ENCODE results near the gene THOP1. TPM values are rescaled to one million over a fixed set of nuclear protein-coding genes. Genes with fewer than 3 reads are reported as not detected.

THOP1 gene
- total RNA-seq = 100 to 1,000 TPM; 106 to 121 TPM

- Mint-ChIP-seq H3K36me3 (ENCODE audit: low read depth) (peaks cover 19% of the 10 kb centered on the region), H3K9me3 (ENCODE audit: insufficient read depth) (no peaks in the 10 kb centered on the region), H3K27me3 (ENCODE audit: low read depth) (no peaks in the 10 kb centered on the region), H3K4me1 (ENCODE audit: low read depth) (peaks cover 61% of the 10 kb centered on the region), H3K27ac (peak within 1 kb of the TSS; percentile 81), H3K4me3 (peak within 1 kb of the TSS; percentile 90)
- ChIA-PET CTCF (interaction anchor here (0.9 kb wide), 1 partner anchor 250 kb away, joined by 3 read pairs; no protein-coding TSS in a partner anchor), POLR2A (interaction anchor here (0.6 kb wide), 1 partner anchor 1256 kb away, joined by 3 read pairs; no protein-coding TSS in a partner anchor)
- DNase-seq (peak; percentile 99), ATAC-seq (peak; percentile 91)
Measured at GRCh38 chr19:2785244-2785997, at the start of gene THOP1. TSS of gene THOP1 (plus strand) at chr19:2785503. CDS start at chr19:2785663, 160 bp downstream.

GRCh38 chr19:2736550-2737190 is 48.6 kb upstream of the THOP1 start:
- Mint-ChIP-seq H3K27ac (no peak overlapping the region), H3K4me3 (no peak overlapping the region), H3K9me3 (ENCODE audit: insufficient read depth) (no peaks in the 10 kb centered on the region), H3K36me3 (ENCODE audit: low read depth) (peaks cover 36% of the 10 kb centered on the region), H3K4me1 (ENCODE audit: low read depth) (peaks cover 19% of the 10 kb centered on the region), H3K27me3 (ENCODE audit: low read depth) (no peaks in the 10 kb centered on the region)
- no peak for ATAC-seq
- DNase-seq = no peak
- ChIA-PET POLR2A (interaction anchor here (0.9 kb wide), 1 partner anchor 37 kb away, joined by 3 read pairs; no protein-coding TSS in a partner anchor), CTCF (no interaction called here)

- Mint-ChIP-seq H3K4me1 (ENCODE audit: low read depth) (peaks cover 17% of the 10 kb centered on the region), H3K4me3 (peak within 1 kb of the TSS; percentile 90), H3K27me3 (ENCODE audit: low read depth) (peaks cover 6% of the 10 kb centered on the region), H3K27ac (peak within 1 kb of the TSS; percentile 78), H3K36me3 (ENCODE audit: low read depth) (peaks cover 28% of the 10 kb centered on the region), H3K9me3 (ENCODE audit: insufficient read depth) (no peaks in the 10 kb centered on the region)
- ChIA-PET CTCF (interaction anchor here (1.2 to 2.6 kb wide), 3 partner anchors 10 to 211 kb away, joined by 5 to 10 read pairs (median 5); no protein-coding TSS in a partner anchor), POLR2A (interaction anchor here (1.5 kb wide), 1 partner anchor 10 kb away, joined by 3 read pairs; no protein-coding TSS in a partner anchor)
- ATAC-seq (peak; percentile 100), DNase-seq (peak; percentile 99)
Measured at GRCh38 chr19:2739602-2740313, 45.5 kb upstream of the THOP1 start, which contains the start of gene SLC39A3. TSS of gene SLC39A3 (minus strand) at chr19:2740017. CDS start at chr19:2737257, 2,760 bp downstream.

GRCh38 chr19:2740314-2740656 is 45.0 kb upstream of the THOP1 start:
- ChIA-PET POLR2A (interaction anchor here (1.5 kb wide), 1 partner anchor 10 kb away, joined by 3 read pairs; no protein-coding TSS in a partner anchor), CTCF (interaction anchor here (1.9 to 2.6 kb wide), 2 partner anchors 9 to 211 kb away, joined by 5 to 10 read pairs; no protein-coding TSS in a partner anchor)
- H3K36me3 Mint-ChIP-seq (ENCODE audit: low read depth) = peaks cover 26% of the 10 kb centered on the region
- no peaks in the 10 kb centered on the region for H3K9me3 Mint-ChIP-seq (ENCODE audit: insufficient read depth)
- ATAC-seq = no peak
- peaks cover 17% of the 10 kb centered on the region for H3K4me1 Mint-ChIP-seq (ENCODE audit: low read depth)
- DNase-seq = no peak
- H3K27ac Mint-ChIP-seq = no peak overlapping the region
- H3K4me3 Mint-ChIP-seq = peak overlapping the region; percentile 90
- peaks cover 6% of the 10 kb centered on the region for H3K27me3 Mint-ChIP-seq (ENCODE audit: low read depth)

GRCh38 chr19:2743099-2743498 is 42.2 kb upstream of the THOP1 start:
- H3K4me1 Mint-ChIP-seq (ENCODE audit: low read depth) = peaks cover 16% of the 10 kb centered on the region
- H3K4me3 Mint-ChIP-seq = no peak overlapping the region
- no peak overlapping the region for H3K27ac Mint-ChIP-seq
- H3K9me3 Mint-ChIP-seq (ENCODE audit: insufficient read depth) = no peaks in the 10 kb centered on the region
- peaks cover 10% of the 10 kb centered on the region for H3K27me3 Mint-ChIP-seq (ENCODE audit: low read depth)
- ChIA-PET CTCF (no interaction called here), POLR2A (no interaction called here)
- no peak for DNase-seq
- ATAC-seq = no peak
- H3K36me3 Mint-ChIP-seq (ENCODE audit: low read depth) = peaks cover 7% of the 10 kb centered on the region

- peaks cover 3% of the 10 kb centered on the region for H3K36me3 Mint-ChIP-seq (ENCODE audit: low read depth)
- peaks cover 7% of the 10 kb centered on the region for H3K4me1 Mint-ChIP-seq (ENCODE audit: low read depth)
- ChIA-PET POLR2A (interaction anchor here (0.7 kb wide), 1 partner anchor 107 kb away, joined by 4 read pairs; no protein-coding TSS in a partner anchor), CTCF (interaction anchor here (3.1 kb wide), 1 partner anchor 96 kb away, joined by 12 read pairs; no protein-coding TSS in a partner anchor)
- DNase-seq (no peak), ATAC-seq (no peak)
- H3K4me3 Mint-ChIP-seq = no peak overlapping the region
- H3K27me3 Mint-ChIP-seq (ENCODE audit: low read depth) = peaks cover 10% of the 10 kb centered on the region
- no peaks in the 10 kb centered on the region for H3K9me3 Mint-ChIP-seq (ENCODE audit: insufficient read depth)
- no peak overlapping the region for H3K27ac Mint-ChIP-seq
Measured at GRCh38 chr19:2744113-2744512, 41.2 kb upstream of the THOP1 start.

GRCh38 chr19:2747349-2747748 is 38.0 kb upstream of the THOP1 start:
- POLR2A ChIA-PET = no interaction called here

GRCh38 chr19:2750808-2751437 is 34.4 kb upstream of the THOP1 start:
- H3K36me3 Mint-ChIP-seq (ENCODE audit: low read depth) = peaks cover 12% of the 10 kb centered on the region
- DNase-seq (no peak), ATAC-seq (no peak)
- CTCF ChIA-PET = interaction anchor here (0.9 to 4.0 kb wide), 4 partner anchors 11 to 103 kb away, joined by 3 to 43 read pairs (median 12); partner anchors contain the start of gene SLC39A3
- H3K27me3 Mint-ChIP-seq (ENCODE audit: low read depth) = no peaks in the 10 kb centered on the region
- H3K4me1 Mint-ChIP-seq (ENCODE audit: low read depth) = no peaks in the 10 kb centered on the region
- no peak overlapping the region for H3K4me3 Mint-ChIP-seq
- H3K9me3 Mint-ChIP-seq (ENCODE audit: insufficient read depth) = no peaks in the 10 kb centered on the region
- POLR2A ChIA-PET = interaction anchor here (0.6 kb wide), 1 partner anchor 102 kb away, joined by 3 read pairs; no protein-coding TSS in a partner anchor
- no peak overlapping the region for H3K27ac Mint-ChIP-seq

More at GRCh38 chr19:2747349-2747748, 38.0 kb upstream of the THOP1 start:
- Mint-ChIP-seq H3K4me1 (ENCODE audit: low read depth) (no peaks in the 10 kb centered on the region), H3K4me3 (no peak overlapping the region), H3K36me3 (ENCODE audit: low read depth) (no peaks in the 10 kb centered on the region), H3K27me3 (ENCODE audit: low read depth) (peaks cover 9% of the 10 kb centered on the region), H3K27ac (no peak overlapping the region), H3K9me3 (ENCODE audit: insufficient read depth) (no peaks in the 10 kb centered on the region)
- no peak for ATAC-seq
- CTCF ChIA-PET = interaction anchor here (3.1 to 3.5 kb wide), 2 partner anchors 99 kb away, joined by 12 to 43 read pairs; no protein-coding TSS in a partner anchor
- no peak for DNase-seq

GRCh38 chr19:2751438-2751830 is 33.9 kb upstream of the THOP1 start:
- Mint-ChIP-seq H3K4me3 (no peak overlapping the region), H3K9me3 (ENCODE audit: insufficient read depth) (no peaks in the 10 kb centered on the region), H3K36me3 (ENCODE audit: low read depth) (peaks cover 12% of the 10 kb centered on the region), H3K27ac (no peak overlapping the region), H3K4me1 (ENCODE audit: low read depth) (no peaks in the 10 kb centered on the region), H3K27me3 (ENCODE audit: low read depth) (no peaks in the 10 kb centered on the region)
- CTCF ChIA-PET = interaction anchor here (0.9 to 4.0 kb wide), 2 partner anchors 103 to 199 kb away, joined by 3 to 13 read pairs; no protein-coding TSS in a partner anchor
- no peak for ATAC-seq
- POLR2A ChIA-PET = no interaction called here
- no peak for DNase-seq

GRCh38 chr19:2754659-2755447 is 30.4 kb upstream of the THOP1 start:
- ChIA-PET POLR2A (no interaction called here), CTCF (interaction anchor here (4.0 kb wide), 1 partner anchor 106 kb away, joined by 13 read pairs; no protein-coding TSS in a partner anchor)
- no peak overlapping the region for H3K4me3 Mint-ChIP-seq
- H3K27me3 Mint-ChIP-seq (ENCODE audit: low read depth) = no peaks in the 10 kb centered on the region
- peaks cover 25% of the 10 kb centered on the region for H3K36me3 Mint-ChIP-seq (ENCODE audit: low read depth)
- H3K27ac Mint-ChIP-seq = no peak overlapping the region
- no peaks in the 10 kb centered on the region for H3K9me3 Mint-ChIP-seq (ENCODE audit: insufficient read depth)
- H3K4me1 Mint-ChIP-seq (ENCODE audit: low read depth) = peaks cover 7% of the 10 kb centered on the region
- ATAC-seq = no peak
- no peak for DNase-seq

Data from activated CD8-positive, alpha-beta T cell treated with anti-CD3 and anti-CD28 coated beads, Interleukin-2, amount 10 ng/mL, durations not matched to agents 7 days and 5 days (primary cell).